OCI-LY1 (cell line): ENCODE data around the gene CACNA1H.
"Not testable (repeated sequence)": the region's sequence is repeated elsewhere in the genome, so short reads cannot be mapped to it uniquely, and the experiment has no call there.

ENCODE experiments used
- H2AFZ ChIP-seq: fragments of 200-600 bp; sonication (generic), shearing (Covaris generic); 2 replicates; pipeline ENCODE4 v1.6.0; 2014; ENCODE audit warnings: antibody characterized with exemption, mild to moderate bottlenecking, low read length
- H3F3A ChIP-seq: fragments of 200-600 bp; sonication (generic), shearing (Covaris generic); 2 replicates; pipeline ENCODE4 v1.6.0; 2014; ENCODE audit warnings: mild to moderate bottlenecking, antibody characterized with exemption, low read length, moderate library complexity; ENCODE audit not compliant: insufficient read depth
- H3K27ac ChIP-seq: fragments of 200-600 bp; sonication (generic); 2 replicates; pipeline ENCODE4 v1.5.1; 2014; ENCODE audit warnings: low read length, mixed run types, mild to moderate bottlenecking, low read depth; ENCODE audit not compliant: poor library complexity, severe bottlenecking
- H3K27me3 ChIP-seq: fragments of 200-600 bp; sonication (generic); 2 replicates; pipeline ENCODE4 v1.6.0; 2014; ENCODE audit warnings: antibody characterized with exemption, mild to moderate bottlenecking, low read length, moderate library complexity; ENCODE audit not compliant: insufficient read depth
- H3K36me3 ChIP-seq: fragments of 200-600 bp; sonication (generic); 2 replicates; pipeline ENCODE4 v1.6.1; 2014; ENCODE audit warnings: mild to moderate bottlenecking, antibody characterized with exemption, low read length, moderate library complexity, mixed read lengths; ENCODE audit not compliant: insufficient read depth
- H3K4me1 ChIP-seq: fragments of 200-600 bp; sonication (generic); 2 replicates; pipeline ENCODE4 v1.5.1; 2014; ENCODE audit warnings: mild to moderate bottlenecking, low read length, moderate library complexity; ENCODE audit not compliant: insufficient read depth, severe bottlenecking
- H3K4me2 ChIP-seq: fragments of 200-600 bp; sonication (generic), shearing (Covaris generic); 2 replicates; pipeline ENCODE4 v1.6.1; 2014; ENCODE audit warnings: low read length
- H3K4me3 ChIP-seq: fragments of 200-600 bp; sonication (generic); 2 replicates; pipeline ENCODE4 v1.5.1; 2014; ENCODE audit warnings: low read length, low read depth, mild to moderate bottlenecking, mixed read lengths; ENCODE audit not compliant: poor library complexity, severe bottlenecking
- H3K79me2 ChIP-seq: fragments of 200-600 bp; shearing (Covaris generic); 2 replicates; pipeline ENCODE4 v1.6.1; 2016; ENCODE audit warnings: mixed run types, low read length, mixed read lengths; ENCODE audit not compliant: insufficient read depth
- H3K9ac ChIP-seq: fragments of 200-600 bp; sonication (generic), shearing (Covaris generic); 2 replicates; pipeline ENCODE4 v1.6.1; 2014; ENCODE audit warnings: mild to moderate bottlenecking, low read length, mixed read lengths
- H3K9me2 ChIP-seq: fragments of 200-600 bp; sonication (generic), shearing (Covaris generic); 2 replicates; pipeline ENCODE4 v1.6.1; 2014; ENCODE audit warnings: low read depth, mild to moderate bottlenecking, low read length, mixed read lengths
- H3K9me3 ChIP-seq: fragments of 200-600 bp; shearing (Covaris generic); 2 replicates; pipeline ENCODE4 v1.6.1; 2014; ENCODE audit warnings: low read length, mixed read lengths
- H4K20me1 ChIP-seq: fragments of 200-600 bp; sonication (generic), shearing (Covaris generic); 2 replicates; pipeline ENCODE4 v1.6.0; 2016; ENCODE audit warnings: mild to moderate bottlenecking, low read length; ENCODE audit not compliant: insufficient read depth
- CTCF ChIP-seq: fragments of 200-600 bp; sonication (generic), shearing (Covaris generic); IDR thresholded peaks from 2 replicates; pipeline ENCODE4 v1.5.1; 2017; ENCODE audit warnings: mild to moderate bottlenecking, antibody characterized with exemption, low read length, moderate library complexity, mixed read lengths
- EZH2 ChIP-seq: fragments of 200-600 bp; sonication (generic), shearing (Covaris generic); IDR thresholded peaks from 2 replicates; pipeline ENCODE4 v1.8.0; 2017; ENCODE audit warnings: borderline replicate concordance, mixed run types, mild to moderate bottlenecking, antibody characterized with exemption, low read length, moderate library complexity, mixed read lengths

Gene CACNA1H

GRCh38 chr16:1225051-1225451, 72.1 kb downstream of the CACNA1H start, which contains the start of gene TPSG1:
Gene TPSG1 (minus strand): TSS chr16:1225268. CDS start chr16:1225252, 16 bp downstream.
- Histone ChIP-seq H3K4me2 (no peak within 1 kb of the TSS), H3F3A (no peaks in the 10 kb centered on the region), H3K27me3 (0 out of 2 replicates have a peak, but pooled peaks cover 3% of the 10 kb centered on the region), H3K4me1 (no peaks in the 10 kb centered on the region), H3K9ac (no peak within 1 kb of the TSS), H3K9me2 (no peaks in the 10 kb centered on the region), H3K27ac (no peak within 1 kb of the TSS), H3K9me3 (no peaks in the 10 kb centered on the region), H3K79me2 (no peaks in the 10 kb centered on the region), H3K36me3 (no peaks in the 10 kb centered on the region), H3K4me3 (no peak within 1 kb of the TSS), H4K20me1 (no peaks in the 10 kb centered on the region), H2AFZ (no peak within 1 kb of the TSS)
- no peak for TF ChIP-seq CTCF
- no peak for TF ChIP-seq EZH2

- H3K4me2 ChIP-seq, H3K9me2 ChIP-seq, H3K79me2 ChIP-seq, H2AFZ ChIP-seq, H3K4me3 ChIP-seq, H3K36me3 ChIP-seq, H3K27ac ChIP-seq, H3K9ac ChIP-seq, H3F3A ChIP-seq, H3K4me1 ChIP-seq, H3K27me3 ChIP-seq, H4K20me1 ChIP-seq, H3K9me3 ChIP-seq: not testable (repeated sequence)
Measured at GRCh38 chr16:1225728-1226311, 72.9 kb downstream of the CACNA1H start.

- H4K20me1 ChIP-seq, H3K4me2 ChIP-seq, H3K79me2 ChIP-seq, H3K4me3 ChIP-seq, H3K4me1 ChIP-seq, H2AFZ ChIP-seq, H3K9ac ChIP-seq, H3K9me3 ChIP-seq, H3K27me3 ChIP-seq, H3K9me2 ChIP-seq, H3K36me3 ChIP-seq, H3K27ac ChIP-seq, H3F3A ChIP-seq: not testable (repeated sequence)
Measured at GRCh38 chr16:1226692-1227091, 73.8 kb downstream of the CACNA1H start.

- not testable (repeated sequence) for H3K36me3 ChIP-seq, H3K4me3 ChIP-seq, H4K20me1 ChIP-seq, H3K4me2 ChIP-seq, H2AFZ ChIP-seq, H3K9me3 ChIP-seq, H3K4me1 ChIP-seq, H3K9me2 ChIP-seq, H3F3A ChIP-seq, H3K27me3 ChIP-seq, H3K9ac ChIP-seq, H3K79me2 ChIP-seq, H3K27ac ChIP-seq
Measured at GRCh38 chr16:1228227-1228626, 75.3 kb downstream of the CACNA1H start.

GRCh38 chr16:1229476-1229875, 76.6 kb downstream of the CACNA1H start:
- not testable (repeated sequence) for H3K9ac ChIP-seq, H3K4me2 ChIP-seq, H3K36me3 ChIP-seq, H3K79me2 ChIP-seq, H3K9me2 ChIP-seq, H3K27me3 ChIP-seq, H3K9me3 ChIP-seq, H3F3A ChIP-seq, H4K20me1 ChIP-seq, H3K4me3 ChIP-seq, H3K27ac ChIP-seq, H3K4me1 ChIP-seq, H2AFZ ChIP-seq

GRCh38 chr16:1230084-1230470, 77.2 kb downstream of the CACNA1H start, which contains the start of gene TPSB2:
Gene TPSB2 (minus strand): TSS chr16:1230184. CDS start chr16:1229951, 233 bp downstream.
- not testable (repeated sequence) for H3K9ac ChIP-seq, H3K79me2 ChIP-seq, H4K20me1 ChIP-seq, H3K4me1 ChIP-seq, H3K4me2 ChIP-seq, H3K9me2 ChIP-seq, H3K4me3 ChIP-seq, H3K9me3 ChIP-seq, H3K27me3 ChIP-seq, H3F3A ChIP-seq, H3K27ac ChIP-seq, H2AFZ ChIP-seq, H3K36me3 ChIP-seq

GRCh38 chr16:1230471-1231212, 77.7 kb downstream of the CACNA1H start:
- not testable (repeated sequence) for H3K4me2 ChIP-seq, H3K9ac ChIP-seq, H3K36me3 ChIP-seq, H3K27ac ChIP-seq, H4K20me1 ChIP-seq, H3K4me3 ChIP-seq, H3K27me3 ChIP-seq, H3K9me2 ChIP-seq, H3K9me3 ChIP-seq, H3F3A ChIP-seq, H3K79me2 ChIP-seq, H2AFZ ChIP-seq, H3K4me1 ChIP-seq
